Endothelial cell of hepatic sinusoid (primary cell): ENCODE measurements around the gene POLE.

ENCODE experiments used
- in situ Hi-C: cut with HindIII; loops from 2 replicates; pipeline ENCODE4 v1.10.0; 2017; ENCODE audit warnings: low sequenced_read_pairs

POLE gene

DNA sequence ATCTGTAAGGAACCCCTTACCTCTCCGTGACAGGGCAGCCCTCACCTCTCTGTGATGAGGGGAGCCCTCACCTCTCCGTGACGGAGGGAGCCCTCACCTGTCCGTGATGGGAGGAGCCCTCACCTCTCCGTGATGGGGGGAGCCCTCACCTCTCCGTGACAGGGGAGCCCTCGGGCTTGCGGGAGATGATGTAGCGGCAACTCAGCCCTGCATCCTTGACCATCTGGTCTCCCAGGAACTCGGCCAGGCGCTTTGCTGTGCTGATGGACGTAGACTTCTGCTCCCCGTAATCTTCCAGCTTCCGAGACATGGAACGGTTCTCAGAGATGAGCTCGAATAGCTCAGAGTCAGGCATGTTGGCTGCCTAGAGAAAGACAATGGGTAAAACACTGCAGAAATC, 28.0 kb downstream of the POLE start:
- in situ Hi-C loops: loop anchor here (5.0 kb wide), 1 partner anchor 42 kb away; the partner anchor contains the start of gene P2RX2

DNA sequence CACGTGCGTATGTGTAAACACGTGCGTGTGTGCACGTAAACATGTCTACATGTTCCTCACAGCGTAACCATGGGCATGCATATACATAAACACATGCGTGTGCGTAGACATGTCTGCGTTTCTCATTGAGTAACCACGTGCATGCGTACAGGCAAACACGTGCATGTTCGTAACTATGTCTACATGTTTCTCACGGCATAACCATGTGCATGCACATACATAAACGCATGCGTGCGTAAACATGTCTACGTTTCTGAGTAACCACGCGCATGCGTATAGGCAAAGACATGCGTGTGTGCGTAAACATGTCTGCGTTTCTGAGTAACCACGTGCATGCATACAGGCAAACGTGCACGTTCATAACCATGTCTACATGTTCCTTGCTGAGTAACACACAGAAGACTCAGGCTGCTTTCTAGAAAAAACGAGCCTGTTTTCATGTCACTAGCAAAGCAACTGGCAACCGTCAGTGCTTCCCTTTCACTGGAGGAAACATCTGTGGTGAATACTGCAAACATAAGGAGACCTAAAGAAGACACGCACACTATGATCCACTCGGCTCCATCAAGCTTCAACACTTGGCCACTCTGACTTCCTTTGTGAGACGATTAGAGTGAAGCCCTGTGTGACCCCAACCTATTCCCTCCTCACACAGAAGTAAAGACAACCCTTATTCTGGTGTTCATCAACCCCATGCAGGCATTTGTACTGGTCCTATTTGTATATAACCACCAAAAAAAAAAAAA, 28.8 kb downstream of the POLE start:
- in situ Hi-C loops: loop anchor here (5.0 kb wide), 1 partner anchor 41 kb away; the partner anchor contains the start of gene P2RX2

DNA sequence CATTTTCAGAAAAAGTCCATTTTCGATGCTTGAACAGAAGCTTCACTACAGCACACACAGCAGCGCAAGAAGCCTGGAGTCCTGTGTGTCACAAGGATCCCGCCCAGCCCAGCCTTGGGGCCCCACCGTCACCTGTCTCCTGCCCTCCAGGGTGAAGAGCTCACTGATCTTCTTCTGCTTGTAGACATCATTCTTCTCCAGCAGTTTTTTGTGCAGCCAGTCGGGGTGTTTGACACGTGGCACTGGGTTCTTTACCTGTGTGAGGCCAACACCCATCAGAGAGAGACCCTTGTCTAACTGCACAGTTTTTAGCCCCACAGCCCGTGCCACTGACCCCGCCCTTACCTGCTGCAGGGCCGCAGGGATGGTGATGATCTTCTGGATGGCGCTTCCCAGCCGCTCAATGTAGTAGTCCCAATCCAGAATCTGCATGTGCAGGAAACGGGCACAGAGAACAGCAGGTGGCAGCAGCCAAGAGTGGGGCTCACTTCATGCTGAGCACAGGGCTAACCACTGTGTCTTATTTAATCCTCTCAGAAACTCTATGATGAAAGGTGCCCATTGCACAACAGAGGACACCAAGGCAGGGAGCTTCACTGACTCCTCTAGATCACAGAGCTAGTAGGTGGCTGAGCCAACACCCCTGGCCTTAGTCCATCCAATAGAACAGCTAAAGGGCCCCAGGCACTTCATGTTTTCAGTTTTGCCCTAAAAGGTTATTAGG, 30.0 kb downstream of the POLE start:
- in situ Hi-C loops: loop anchor here (5.0 kb wide), 1 partner anchor 40 kb away; the partner anchor contains the start of gene P2RX2

DNA sequence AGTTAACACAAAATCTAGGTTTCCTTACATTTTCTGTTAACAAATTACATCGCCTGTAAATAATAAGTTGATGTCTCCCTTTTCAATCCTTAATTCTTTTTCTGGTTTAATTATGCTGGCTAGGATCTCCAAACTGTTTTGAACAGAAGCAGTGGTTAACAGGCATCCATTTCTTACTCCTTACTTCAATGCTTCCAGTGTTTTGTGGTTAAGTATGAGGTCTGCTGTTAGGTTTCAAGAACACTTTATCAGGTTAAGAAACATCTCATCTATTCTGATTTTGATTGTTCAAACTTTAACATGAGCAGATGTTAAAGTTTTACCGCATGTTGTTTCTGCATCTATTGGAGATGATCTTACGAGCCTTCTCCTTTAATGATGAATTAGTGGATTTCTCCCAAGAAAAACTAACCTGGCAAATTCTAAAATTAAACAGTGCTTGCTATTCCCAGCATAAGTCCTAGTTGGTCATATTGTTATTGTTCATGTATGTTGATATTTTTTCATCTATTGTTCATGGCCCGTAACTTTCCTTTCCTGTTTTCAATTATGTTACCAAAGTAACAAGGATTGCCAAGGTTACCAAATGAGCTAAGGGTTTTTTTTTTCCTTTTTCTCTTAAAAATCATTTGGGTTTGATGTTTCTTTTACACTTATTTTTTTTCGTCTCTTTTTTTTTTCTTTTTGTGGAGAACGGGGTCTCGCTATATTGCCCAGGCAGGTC, 33.4 kb downstream of the POLE start:
- in situ Hi-C loops: no loop called here

DNA sequence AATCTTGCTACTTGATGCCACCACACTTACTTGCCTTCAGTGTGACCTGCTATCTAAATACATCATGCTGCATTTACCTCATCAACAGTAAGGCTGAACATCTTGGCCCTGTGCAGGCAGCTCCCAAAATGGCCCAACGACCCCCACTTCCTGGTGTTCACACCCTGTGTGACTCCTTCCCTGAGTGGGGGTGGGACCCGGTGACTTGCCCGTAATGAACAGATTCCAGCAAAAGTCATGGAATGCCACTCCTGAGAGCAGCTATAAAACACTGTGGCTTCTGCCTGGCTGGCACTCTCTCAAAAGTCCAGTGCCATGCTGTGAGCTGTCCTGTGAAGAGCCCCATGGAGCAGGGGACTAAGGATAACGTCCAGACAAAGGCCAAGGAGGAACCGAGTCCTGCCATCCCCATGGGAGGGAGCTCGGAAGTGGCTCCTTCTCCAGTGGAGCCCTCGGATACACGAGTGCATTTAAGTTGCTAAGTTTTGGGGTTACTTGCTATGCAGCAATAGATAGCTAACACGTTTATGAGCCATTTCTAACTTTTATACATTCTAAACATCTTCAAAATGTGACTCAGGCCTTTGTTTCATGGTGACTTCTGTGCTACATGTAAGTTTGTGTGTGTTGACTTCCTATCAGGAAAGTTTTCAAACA, 35.6 kb downstream of the POLE start:
- in situ Hi-C loops: no loop called here

DNA sequence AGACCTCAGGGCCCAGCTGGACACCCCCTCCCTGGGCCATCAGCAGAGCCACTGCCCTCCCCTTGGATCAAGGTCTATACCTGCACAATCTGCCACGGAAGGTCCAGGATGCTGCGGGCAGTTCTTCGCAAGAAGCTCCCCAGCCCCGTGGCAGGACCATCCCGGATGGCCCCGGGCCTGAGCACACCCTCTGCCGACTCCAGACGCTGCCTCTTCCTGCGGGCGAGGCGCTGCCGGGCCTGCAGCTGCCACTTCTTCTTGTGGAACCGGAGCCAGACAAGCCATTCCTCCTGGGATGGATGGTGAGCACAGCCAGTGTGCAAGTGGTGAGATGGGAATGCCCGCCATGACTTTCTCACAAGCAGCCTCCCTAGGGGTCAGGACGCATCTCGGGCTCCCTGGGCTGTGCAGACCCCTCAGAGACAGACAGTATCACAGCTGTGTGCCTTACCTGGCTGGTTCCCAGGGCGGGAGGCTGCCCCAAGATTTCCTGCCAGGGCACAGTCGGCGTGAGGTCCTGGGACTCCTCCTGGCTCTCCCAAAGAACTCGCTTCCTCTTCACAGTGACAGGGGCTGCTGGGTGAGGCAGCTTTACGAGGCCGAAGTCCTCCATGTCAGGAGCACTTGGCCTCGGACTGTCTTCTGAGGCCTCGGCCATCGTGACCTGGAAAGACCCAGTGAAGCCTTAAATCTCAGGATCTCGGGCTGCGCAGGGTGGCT, 37.8 kb downstream of the POLE start:
- in situ Hi-C loops: no loop called here

DNA sequence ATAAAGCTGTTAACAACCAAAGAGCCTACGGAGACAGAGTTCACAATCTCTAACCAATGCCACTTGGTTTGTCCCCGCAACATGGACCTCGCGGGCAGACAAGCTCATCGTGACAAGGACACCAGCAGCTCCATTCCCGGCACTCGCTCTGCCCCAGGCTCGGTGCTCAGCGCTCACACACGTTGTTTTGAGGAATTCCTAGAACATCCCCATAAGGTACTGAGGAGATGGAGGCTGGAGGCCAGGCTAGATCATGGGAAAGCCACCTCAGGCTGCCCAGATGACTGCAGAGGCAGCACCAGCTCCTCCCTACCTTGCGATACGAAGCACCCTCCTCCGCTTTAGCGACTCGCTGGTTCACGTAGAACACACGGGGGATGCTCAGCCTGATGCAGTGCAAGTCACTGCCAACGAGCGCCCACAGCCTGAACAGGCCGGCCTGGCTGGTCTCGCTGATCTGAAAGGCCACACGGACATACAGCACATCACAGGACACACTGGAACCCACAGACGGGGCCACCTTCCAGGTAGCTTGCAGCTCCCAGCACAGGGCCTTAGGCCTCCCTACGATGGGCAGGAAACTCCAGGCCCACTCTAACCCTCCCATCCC, 38.4 kb downstream of the POLE start:
- in situ Hi-C loops: no loop called here

DNA sequence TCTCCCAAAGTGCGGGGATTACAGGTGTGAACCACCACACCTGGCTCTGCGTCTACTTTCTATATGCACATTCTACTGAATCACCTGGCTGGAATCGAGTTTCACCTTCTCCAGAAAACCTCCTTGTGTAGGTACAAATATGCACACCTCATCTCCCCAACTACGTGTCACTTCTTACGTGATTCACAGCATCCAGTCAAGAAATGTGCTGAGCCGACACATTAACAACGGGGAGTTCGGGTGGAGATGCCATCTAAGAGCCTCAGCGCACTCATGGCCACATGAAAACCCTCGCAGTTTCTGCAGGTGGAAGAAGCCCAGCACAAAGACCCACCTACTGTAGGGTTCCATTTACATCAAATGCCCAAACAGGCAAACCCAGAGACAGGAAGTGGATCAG, 39.3 kb downstream of the POLE start:
- in situ Hi-C loops: no loop called here

DNA sequence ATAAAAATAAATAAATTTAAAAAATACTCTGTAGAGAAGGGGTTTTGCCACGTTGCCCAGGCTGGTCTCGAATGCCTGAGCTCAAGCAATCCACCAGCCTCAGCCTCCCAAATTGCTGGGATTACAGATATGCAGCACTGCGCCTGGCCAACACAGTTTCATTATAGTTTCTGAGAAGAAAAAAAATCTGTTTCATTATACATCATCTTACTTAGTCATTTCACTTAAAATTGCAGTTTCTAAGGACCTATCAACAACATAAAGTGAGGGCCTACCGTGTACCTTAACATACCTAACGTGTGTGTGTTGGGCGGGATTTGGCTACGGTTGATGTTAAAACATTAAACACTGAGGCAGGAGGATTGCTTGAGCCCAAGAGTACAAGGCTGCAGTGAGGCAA, 40.3 kb downstream of the POLE start:
- in situ Hi-C loops: no loop called here

DNA sequence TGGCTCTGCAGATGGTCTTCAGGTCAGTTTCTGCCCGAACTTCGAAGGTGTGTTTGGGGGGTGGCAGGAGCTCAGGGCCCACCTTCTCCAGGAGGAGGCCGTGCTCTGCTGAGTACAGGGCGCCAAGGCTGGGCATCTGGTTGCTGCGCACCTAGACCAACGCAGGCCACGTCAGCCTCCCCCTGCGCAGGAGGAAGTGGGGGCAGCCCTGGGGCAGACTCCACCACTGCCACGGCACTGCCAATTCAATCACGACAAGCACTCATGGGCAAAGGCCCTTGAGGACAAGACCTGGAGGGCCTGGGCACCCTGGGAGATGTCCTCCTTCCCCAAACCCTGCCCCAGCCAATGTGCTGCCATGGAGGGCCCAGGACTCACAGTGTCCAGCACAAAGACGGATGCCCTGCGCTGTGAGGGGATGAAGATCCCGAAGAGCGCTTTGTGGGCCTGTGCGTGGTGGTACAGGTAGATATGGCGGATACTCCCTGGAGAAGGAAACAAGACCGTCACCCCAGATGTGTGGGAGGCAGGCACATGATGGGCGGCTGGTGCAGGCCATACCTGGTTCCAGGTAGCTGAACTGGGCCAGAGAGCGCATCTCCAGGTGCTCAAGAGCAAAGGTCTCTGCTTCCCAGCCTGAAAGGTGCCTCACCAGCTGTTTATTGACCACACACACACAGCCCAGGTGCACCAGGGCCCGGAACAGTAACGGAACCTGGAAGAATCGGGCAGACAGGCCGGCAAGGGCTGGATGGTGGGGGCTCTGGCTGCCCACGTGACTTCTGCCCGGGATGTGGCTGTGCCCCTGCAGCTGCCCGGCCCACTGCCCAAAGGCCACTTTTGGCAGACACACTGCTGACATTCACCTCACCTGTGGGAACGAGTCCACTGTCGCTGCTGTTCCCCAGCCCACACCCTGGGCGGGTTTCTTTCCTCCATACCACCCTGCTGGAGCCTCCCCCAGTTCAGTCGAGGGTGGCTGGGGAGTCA, 44.0 kb downstream of the POLE start:
- in situ Hi-C loops: no loop called here

DNA sequence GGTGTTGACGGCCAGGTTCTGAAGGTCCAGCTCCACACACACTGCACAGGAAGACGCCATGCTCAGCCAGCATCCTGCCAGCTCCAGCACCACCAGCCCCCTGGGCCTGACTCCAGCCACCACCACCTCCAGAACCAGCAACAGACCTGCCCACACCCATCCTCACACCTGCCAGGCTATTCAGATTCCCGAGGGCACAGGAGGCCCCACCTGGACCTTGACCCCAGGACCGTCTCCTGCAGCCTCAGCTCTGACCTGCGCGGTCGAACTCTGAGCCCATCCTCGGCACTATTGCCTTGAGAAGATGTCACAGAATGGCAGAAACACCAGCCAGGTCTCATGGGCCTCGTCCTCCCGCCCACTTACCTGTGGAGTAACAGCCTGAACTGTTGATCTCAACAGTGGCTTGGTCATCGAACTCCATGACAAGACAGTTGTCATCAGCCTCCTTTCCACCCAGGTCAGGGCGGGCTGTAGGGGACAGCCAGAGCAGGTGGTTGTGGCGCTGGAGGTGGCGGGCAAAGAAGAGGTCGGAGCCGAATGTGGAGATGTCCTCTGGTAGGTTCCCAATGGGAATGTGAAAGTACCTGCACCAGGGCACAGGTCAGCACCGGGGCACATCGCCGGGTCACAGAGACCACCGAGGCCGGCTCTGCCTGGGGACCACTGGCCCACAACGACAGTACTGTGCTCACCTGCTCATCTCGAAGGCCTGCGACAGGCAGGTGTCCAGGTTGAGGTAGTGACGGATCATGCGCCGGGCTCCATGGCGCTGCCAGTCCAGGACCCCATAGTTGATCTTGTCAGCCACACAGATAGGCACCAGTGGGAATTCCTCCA, 45.1 kb downstream of the POLE start:
- in situ Hi-C loops: no loop called here

DNA sequence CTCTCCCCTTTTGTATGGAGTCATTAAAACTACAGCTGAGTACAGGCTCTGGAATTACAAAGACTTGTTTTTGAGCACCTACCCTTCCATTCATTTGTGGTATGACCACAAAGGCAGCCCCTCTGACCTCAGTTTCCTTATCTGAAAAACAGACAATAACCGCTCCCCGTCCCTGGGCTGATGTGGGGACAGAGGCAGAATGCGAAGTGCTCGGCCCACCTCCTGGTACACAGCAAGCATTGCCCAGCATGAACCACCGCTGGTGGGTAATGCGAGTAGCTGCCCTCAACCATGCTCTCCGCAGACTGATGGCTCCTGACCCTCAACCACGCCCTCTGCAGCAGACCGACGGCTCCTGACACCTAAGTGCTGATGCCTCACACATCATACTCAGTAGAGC, 46.2 kb downstream of the POLE start:
- in situ Hi-C loops: no loop called here

DNA sequence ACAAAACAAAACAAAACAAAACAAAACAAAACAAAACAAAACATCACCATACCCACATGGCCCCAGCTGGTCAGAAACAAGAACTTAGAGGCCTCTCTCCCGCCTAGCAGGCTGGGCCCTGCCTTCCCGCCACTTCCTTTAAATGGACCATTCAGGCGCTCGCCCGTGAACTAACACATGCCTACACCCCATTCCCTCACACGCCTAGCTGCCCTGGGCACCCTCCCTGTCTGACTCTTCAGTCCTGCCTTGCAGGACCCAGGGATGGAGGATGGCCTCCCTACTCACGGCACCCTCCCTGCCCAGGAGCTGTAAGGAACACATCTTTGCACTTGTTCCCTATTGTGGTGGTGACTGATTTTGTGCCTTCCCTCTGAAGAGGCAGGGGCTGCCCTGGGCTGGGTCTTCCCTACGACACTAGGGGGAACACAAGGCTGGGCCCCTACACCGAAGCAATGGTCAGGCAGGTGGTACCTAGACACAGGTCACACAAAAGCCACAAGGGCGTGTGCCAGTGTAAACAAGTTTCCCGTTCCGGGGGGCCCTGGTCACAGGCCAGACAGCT, 47.1 kb downstream of the POLE start:
- in situ Hi-C loops: no loop called here

DNA sequence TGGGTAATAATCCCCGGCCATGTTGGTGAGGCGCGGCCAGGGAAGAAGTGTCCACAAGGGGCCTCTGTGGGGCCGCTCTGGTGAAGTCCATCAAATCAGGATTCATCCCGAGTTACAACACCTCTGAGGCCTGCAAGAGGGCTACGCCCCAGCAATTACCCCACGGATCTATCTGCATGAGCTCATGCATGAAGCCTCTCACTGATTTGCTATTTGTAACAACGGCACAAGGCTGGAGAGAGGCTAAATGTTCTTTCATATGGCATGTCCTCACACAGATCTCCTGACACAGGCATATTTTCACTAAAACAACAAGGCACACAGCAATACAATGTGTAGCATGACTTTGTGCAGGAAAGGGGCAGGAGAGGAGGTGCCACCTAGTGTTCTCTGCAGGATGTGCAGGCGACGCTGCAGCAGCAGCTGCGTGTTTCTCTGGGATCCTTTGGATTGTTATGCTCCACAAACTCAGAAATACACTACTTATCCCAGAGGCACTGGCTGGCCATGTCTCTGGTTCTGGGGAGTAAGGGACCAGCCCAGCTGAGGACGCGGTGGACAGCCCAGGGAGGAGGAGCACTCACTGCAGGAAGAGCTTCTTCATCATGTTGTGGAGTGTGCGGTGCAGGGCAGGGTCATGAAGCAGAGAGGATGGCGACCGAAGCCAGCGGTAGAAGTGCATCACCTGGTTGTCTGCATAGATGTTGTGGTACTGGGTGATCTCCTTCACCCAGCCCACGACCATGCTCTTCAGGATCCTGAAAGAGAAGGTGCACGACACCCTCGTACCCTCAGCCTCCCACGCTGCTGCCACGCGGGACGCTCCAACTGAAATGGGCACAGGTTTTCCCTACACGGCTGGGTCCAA, 48.4 kb downstream of the POLE start:
- in situ Hi-C loops: no loop called here

DNA sequence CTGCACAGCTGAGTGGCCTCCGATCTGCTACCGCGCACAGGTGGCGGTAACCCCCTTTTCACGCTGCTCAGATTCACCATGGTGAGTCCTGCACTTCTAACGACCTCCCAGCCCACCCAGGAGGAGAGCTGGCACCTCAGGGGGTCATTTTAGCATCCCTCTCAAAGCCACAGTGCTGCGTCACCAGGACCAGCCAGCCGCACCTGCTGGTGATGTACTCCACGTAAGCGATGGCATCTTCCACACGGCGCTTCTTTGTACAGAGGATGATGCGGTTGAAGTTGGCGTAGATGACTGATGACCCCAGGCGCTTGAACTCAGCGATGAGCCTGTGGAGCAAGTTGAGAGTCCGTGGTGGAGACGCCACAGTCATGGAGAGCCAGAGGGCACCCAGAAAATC, 49.3 kb downstream of the POLE start:
- in situ Hi-C loops: no loop called here

DNA sequence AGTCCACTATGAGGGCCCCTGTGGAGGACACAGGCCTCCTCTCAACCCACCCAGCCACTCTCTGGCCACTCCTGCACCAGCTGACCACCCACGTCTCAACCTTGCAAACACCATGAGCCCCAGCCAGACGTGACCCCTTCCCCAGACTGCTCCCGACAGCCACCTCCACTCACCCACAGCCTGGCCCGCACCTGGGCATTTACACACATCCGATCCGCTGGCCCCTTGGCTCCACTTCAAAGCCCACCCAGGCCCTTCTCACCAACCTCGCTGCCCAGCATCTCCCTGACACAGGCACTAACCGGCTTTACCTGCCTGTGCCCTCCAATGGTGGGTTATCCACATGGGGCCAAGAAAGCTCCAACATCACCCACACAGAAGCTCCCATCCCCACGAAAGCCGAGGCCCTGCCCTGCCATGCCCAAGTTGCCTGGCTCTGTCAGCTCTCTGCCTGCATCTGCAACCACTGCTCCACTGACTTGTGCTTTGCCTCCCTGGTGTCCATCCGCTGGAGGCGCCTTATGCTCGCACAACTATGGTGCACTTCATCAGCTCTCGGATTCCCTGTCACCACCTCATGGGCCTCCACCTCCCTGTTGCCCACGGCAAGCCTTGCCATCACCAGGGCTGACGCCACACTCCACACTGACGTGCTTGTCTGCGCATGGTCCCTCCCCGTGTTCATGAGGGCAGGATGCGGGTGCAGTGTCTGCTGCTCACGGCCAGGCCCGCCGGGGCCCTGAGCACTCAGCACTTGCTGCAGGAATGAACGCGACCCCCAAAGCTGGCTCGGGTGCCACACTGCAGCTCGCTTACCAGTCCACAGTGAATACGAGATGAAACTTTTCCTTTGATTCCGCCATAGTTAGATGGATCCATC, 51.8 kb downstream of the POLE start:
- in situ Hi-C loops: no loop called here
